Measurements from ENCODE around the gene BIRC3. TPM values are rescaled to one million over a fixed set of nuclear protein-coding genes. Genes with fewer than 3 reads are reported as not detected.
"Not testable (repeated sequence)": the region's sequence is repeated elsewhere in the genome, so short reads cannot be mapped to it uniquely, and the experiment has no call there.

BIRC3 gene
- total RNA-seq, 4 donors from 2014 or later = 33.8 to 160 (median 92.3) TPM

DNA sequence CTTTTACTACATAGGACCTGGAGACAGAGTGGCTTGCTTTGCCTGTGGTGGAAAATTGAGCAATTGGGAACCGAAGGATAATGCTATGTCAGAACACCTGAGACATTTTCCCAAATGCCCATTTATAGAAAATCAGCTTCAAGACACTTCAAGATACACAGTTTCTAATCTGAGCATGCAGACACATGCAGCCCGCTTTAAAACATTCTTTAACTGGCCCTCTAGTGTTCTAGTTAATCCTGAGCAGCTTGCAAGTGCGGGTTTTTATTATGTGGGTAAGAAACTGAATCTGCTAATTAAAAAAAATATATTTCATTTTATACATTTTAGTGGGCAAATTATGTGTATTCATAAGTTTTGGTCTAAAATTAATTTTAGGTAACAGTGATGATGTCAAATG lies 7.8 kb downstream of the BIRC3 start:
- Histone ChIP-seq H3K36me3 (peaks cover 0 to 44% (median 6%) of the 10 kb centered on the region in 3 donors), H3K4me3 (no peak overlapping the region)
- no peak for TF ChIP-seq POLR2A (IDR thresholded peaks at IDR 0.05)
- TF ChIP-seq, protein P1, sequence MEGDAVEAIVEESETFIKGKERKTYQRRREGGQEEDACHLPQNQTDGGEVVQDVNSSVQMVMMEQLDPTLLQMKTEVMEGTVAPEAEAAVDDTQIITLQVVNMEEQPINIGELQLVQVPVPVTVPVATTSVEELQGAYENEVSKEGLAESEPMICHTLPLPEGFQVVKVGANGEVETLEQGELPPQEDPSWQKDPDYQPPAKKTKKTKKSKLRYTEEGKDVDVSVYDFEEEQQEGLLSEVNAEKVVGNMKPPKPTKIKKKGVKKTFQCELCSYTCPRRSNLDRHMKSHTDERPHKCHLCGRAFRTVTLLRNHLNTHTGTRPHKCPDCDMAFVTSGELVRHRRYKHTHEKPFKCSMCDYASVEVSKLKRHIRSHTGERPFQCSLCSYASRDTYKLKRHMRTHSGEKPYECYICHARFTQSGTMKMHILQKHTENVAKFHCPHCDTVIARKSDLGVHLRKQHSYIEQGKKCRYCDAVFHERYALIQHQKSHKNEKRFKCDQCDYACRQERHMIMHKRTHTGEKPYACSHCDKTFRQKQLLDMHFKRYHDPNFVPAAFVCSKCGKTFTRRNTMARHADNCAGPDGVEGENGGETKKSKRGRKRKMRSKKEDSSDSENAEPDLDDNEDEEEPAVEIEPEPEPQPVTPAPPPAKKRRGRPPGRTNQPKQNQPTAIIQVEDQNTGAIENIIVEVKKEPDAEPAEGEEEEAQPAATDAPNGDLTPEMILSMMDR (IDR thresholded peaks at IDR 0.05) = no peak

DNA sequence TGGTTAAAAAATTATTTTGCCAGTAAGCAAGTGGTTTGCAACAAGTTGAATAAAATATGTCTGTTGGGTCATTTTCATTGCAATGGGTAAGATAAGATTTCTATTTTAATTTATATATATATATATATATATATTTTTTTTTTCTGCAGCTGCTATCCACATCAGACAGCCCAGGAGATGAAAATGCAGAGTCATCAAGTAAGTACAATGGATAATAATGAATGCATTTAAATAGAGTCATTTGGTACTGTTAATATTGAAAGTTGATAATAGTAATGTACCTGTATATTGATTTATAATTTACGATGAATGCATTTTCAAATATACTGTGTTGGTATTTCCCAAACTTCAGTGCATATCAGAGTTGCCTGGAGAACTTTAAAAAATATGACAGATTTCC lies 11.5 kb downstream of the BIRC3 start:
- TF ChIP-seq, protein P1 (IDR thresholded peaks at IDR 0.05) = no peak
- no peak for TF ChIP-seq POLR2A (IDR thresholded peaks at IDR 0.05)
- Histone ChIP-seq H3K36me3 (peaks cover 0 to 73% (median 6%) of the 10 kb centered on the region in 3 donors), H3K9me3 (no peaks in the 10 kb centered on the region), H3K27me3 (no peaks in the 10 kb centered on the region), H3K4me1 (no peaks in the 10 kb centered on the region), H3K27ac (no peak overlapping the region), H3K4me3 (no peak overlapping the region)
- DNase-seq = no peak

More for the DNA sequence above, 7.8 kb downstream of the BIRC3 start:
- H3K4me1 ChIP-seq = peaks cover 0 to 9% (median 0%) of the 10 kb centered on the region in 4 donors
- H3K27ac ChIP-seq = no peak overlapping the region
- H3K27me3 ChIP-seq = no peaks in the 10 kb centered on the region
- no peaks in the 10 kb centered on the region for H3K9me3 ChIP-seq
- no peak for DNase-seq

DNA sequence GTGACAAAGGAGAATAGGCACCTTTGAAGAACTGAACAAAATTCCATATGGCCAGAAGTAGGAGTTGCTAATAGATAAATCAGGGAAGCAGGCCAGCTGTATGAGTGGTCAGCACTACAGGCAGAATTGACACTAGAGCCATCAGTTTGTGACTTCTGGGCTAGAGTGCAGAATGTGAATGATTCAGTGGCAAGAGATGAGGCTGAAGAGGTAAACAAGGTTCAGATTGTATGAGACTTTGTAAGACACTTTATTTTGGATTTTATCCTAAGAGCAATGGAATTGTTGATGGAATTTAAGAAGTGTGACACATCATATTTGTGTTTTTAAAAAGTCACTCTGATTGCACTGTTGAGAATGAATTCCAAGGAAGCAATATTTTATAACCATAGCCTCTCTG lies 12.9 kb downstream of the BIRC3 start:
- Histone ChIP-seq H3K27me3 (no peaks in the 10 kb centered on the region), H3K9me3 (no peaks in the 10 kb centered on the region), H3K36me3 (peaks cover 0 to 81% (median 6%) of the 10 kb centered on the region in 3 donors), H3K27ac (no peak overlapping the region), H3K4me3 (no peak overlapping the region), H3K4me1 (no peaks in the 10 kb centered on the region)
- no peak for DNase-seq
- no peak for TF ChIP-seq POLR2A (IDR thresholded peaks at IDR 0.05)
- TF ChIP-seq, protein P1 (IDR thresholded peaks at IDR 0.05) = no peak

DNA sequence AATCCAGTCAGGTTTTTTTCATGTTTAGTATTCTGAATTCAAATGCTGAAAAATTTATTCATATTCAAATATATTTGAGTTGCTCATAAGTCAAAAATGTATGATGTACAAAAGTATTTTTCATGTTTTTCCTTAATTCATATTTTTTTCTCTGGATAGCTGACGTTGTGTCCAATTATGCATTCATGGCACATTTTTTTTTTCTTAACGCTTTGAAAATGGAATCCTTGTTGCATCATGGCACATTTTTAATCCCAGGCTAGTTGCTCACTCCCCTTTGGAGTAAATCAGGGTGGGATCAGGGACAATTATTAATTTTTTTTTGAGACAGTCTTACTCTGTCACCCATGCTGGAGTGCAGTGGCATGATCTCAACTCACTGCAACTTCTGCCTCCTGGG lies 14.1 kb downstream of the BIRC3 start:
- Histone ChIP-seq H3K36me3 (peaks cover 0 to 88% (median 6%) of the 10 kb centered on the region in 3 donors), H3K4me3 (no peak overlapping the region), H3K27ac (no peak overlapping the region), H3K9me3 (no peaks in the 10 kb centered on the region), H3K4me1 (no peaks in the 10 kb centered on the region), H3K27me3 (no peaks in the 10 kb centered on the region)
- DNase-seq = no peak
- TF ChIP-seq, protein P1 (IDR thresholded peaks at IDR 0.05) = no peak
- no peak for TF ChIP-seq POLR2A (IDR thresholded peaks at IDR 0.05)

DNA sequence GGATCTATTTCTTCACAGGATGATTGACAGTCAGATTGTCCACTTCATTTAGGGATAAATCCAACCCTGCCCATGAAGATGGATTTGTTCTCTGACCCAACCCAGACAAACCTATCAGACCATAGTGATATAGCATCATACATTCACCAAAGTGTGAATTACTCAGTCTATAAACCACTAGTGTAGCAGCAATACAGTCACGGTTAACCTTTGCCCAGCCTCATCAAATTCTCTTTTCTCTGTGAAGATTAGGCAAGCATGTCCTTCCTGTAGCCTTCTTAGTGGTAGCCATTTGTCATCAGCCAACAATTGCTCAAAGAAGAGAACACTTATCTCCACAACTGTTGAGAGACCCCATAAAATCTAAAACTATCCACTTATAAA lies 15.3 kb downstream of the BIRC3 start:
- no peaks in the 10 kb centered on the region for H3K9me3 ChIP-seq
- no peak overlapping the region for H3K4me3 ChIP-seq
- no peaks in the 10 kb centered on the region for H3K27me3 ChIP-seq
- H3K4me1 ChIP-seq = no peaks in the 10 kb centered on the region
- peak overlapping the region in 1 of 4 donors; percentile 6 for H3K27ac ChIP-seq
- no peak for DNase-seq
- H3K36me3 ChIP-seq = peaks cover 0 to 87% (median 6%) of the 10 kb centered on the region in 3 donors
- TF ChIP-seq, protein P1 (IDR thresholded peaks at IDR 0.05) = no peak
- no peak for TF ChIP-seq POLR2A (IDR thresholded peaks at IDR 0.05)

DNA sequence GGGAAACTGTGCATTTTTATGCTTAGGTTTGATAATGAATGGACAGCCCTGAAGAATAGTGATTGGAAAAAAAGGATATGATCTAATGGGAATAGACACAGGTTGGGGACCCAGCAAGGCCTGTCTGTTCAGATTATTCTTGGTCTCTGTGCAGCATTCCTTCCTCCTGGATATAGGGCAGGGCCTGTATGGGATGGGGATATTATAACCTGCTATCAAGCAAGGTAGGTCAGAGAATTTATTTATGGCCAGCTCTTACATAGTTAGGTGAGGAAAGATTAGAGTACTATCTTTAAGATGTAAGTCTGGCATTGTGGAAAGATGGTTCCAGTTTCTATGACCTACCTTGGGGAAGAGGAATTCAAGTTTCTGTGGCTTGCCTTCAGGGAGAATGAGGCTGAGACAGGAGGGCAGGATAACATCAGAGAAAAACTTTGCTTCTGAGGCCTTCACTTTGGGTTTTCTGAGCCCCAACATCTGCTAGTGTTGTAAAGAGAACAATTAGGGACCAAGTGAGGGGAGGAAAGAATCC lies 21.3 kb downstream of the BIRC3 start:
- H3K27me3 ChIP-seq = no peaks in the 10 kb centered on the region
- no peak for TF ChIP-seq POLR2A (IDR thresholded peaks at IDR 0.05)
- TF ChIP-seq, protein P1 (IDR thresholded peaks at IDR 0.05) = no peak
- no peaks in the 10 kb centered on the region for H3K4me1 ChIP-seq
- no peak overlapping the region for H3K4me3 ChIP-seq
- H3K36me3 ChIP-seq = peaks cover 0 to 40% (median 0%) of the 10 kb centered on the region in 3 donors
- H3K27ac ChIP-seq = no peak overlapping the region
- H3K9me3 ChIP-seq = no peaks in the 10 kb centered on the region
- DNase-seq = no peak

DNA sequence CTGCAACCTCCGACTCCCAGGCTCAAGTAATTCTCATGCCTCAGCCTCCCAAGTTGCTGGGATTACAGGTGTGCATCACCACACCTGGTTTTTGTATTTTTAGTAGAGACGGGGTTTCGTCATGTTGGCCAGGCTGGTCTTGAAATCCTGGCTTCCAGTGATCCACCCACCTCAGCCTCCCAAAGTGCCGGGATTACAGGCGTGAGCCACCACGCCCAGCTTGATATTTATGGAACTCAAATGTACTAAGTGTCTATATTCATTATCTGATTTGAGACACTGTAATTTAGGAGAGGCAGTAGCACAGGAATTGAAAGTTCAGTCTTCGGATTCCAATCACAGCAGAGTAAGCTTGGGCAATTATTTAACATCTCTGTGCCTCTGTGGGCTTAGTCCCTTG lies 24.0 kb downstream of the BIRC3 start:
- not testable (repeated sequence) for H3K27me3 ChIP-seq, DNase-seq, H3K4me3 ChIP-seq, H3K9me3 ChIP-seq, H3K27ac ChIP-seq, H3K4me1 ChIP-seq
- H3K36me3 ChIP-seq = peaks cover 0 to 17% (median 0%) of the 10 kb centered on the region in 3 donors
